COR-L47 (cell line): ENCODE measurements around the gene RCOR3.
"Not testable (repeated sequence)": the region's sequence is repeated elsewhere in the genome, so short reads cannot be mapped to it uniquely, and the experiment has no call there.

Source experiments
- DNase-seq: peaks from one replicate; lab custom pipeline; 2025; lab: John Stamatoyannopoulos, UW

Gene RCOR3

DNA sequence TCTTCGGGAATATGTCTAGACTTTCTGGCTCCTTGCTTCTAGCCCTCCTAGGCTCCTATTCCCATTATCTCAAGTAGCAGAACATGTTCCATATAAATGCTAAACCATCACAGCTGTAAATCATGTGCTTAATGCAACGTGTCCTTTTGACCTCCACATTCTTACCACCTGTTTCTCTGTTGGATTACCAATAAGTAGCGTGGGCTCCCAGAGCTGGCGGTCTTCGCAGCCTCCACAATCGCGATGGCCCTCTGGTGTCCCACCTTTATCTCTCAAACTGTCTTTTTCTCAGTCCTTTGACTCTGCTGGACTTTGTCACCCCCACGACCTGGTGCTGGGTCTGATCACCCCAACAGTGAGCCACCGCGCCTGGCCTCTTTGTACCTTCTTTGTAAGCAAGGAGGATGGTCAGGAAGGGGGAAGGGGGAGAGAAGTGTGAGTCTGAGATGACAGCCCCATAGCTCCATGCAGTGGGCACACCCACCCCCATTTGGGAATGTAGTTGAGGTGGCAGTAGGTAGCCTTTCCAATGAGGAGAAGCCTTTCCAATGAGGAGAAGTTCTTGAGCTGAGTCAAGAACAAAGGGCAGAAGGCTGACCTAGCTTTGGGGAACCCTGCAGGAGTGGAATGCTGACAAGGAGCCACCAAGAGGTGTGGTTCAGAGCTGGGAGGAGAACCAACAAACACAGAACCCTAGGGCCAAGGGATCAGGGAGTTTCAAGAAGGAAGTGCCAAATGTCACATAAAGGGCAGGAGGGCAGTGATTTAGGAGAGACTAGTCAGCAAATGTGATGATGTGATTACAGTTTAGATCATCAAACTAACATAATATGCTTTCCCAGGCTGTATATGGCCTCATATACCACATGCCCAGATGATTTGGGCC is 81.7 kb downstream of the RCOR3 start:
- DNase-seq = no peak

DNA sequence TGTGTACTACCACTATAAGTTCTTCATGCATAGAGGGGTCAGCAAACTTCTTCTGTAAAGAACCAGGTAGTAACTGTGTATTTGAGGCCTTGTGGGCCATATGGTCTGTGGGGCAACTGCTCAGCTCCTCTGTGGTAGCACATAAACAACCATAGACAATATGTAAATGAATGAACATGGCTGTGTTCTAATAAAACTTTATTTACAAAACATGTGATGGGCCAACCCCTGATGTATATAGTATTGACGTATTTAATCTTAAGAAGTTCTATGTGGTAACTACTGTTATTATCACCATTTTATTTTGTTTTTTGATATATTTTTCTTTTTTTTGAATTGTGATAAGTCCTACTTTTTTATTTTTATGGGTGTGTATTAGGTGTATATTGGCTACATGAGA is 82.8 kb downstream of the RCOR3 start:
- DNase-seq = no peak

DNA sequence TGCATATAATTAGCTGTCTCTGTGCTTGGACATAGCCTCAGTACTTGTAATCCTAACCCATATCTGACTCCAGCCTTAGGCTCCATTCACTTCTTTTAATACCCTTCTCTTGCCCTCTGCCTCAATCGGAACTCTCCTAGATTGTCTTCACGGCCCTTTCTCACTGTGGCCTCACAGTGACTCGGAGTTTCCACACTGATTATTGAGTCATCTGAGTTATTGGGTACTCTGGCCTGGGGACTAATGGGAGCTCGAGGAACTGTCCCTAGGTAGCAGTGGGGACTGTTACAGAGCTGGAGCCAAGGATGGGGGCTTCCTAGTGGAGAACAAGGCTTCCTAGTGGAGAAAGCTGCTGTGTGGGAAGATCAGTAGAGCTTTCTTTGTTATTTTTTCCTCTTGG is 84.4 kb downstream of the RCOR3 start:
- no peak for DNase-seq

DNA sequence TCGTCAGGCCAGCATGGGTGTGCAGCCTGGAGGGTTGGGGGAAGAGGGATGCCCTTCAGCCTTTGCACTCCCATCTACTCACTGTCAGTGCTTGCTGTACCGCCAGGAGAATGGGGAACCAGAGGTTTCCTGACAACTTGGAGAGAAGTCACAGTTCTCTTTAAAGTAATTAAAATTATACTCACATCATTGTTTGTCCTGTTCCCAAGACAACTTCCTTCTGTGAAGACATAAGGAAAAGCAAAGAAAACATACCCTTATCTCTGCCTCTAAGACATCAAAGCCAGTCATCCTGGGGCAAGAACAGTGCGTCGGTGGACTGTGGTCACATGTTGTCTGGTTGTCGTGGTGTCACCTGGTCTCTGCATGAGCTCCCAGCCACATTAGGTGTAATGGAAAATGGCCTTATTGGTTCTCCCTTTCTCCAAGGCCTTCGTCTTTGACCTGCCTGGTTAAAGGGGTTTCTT is 85.0 kb downstream of the RCOR3 start:
- no peak for DNase-seq

DNA sequence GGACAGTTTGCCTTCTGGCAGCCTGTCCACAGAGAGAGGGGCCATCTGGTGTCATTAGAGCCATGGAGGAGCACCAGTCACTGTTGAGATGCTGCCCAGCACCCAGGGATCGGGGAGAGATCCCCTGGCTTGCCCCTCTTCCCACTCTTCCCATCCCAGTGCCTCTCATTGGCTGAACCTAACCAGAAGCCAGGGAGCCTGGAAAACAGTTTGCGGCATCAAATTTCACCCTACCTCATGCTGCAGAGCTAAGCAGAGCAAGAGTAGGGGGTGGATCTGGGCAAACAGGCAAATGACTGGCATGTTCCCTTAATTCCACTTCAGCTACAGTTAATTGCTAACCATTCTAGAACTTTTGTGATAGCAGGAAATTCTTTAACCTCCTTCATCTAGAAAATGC is 86.6 kb downstream of the RCOR3 start:
- DNase-seq = no peak

DNA sequence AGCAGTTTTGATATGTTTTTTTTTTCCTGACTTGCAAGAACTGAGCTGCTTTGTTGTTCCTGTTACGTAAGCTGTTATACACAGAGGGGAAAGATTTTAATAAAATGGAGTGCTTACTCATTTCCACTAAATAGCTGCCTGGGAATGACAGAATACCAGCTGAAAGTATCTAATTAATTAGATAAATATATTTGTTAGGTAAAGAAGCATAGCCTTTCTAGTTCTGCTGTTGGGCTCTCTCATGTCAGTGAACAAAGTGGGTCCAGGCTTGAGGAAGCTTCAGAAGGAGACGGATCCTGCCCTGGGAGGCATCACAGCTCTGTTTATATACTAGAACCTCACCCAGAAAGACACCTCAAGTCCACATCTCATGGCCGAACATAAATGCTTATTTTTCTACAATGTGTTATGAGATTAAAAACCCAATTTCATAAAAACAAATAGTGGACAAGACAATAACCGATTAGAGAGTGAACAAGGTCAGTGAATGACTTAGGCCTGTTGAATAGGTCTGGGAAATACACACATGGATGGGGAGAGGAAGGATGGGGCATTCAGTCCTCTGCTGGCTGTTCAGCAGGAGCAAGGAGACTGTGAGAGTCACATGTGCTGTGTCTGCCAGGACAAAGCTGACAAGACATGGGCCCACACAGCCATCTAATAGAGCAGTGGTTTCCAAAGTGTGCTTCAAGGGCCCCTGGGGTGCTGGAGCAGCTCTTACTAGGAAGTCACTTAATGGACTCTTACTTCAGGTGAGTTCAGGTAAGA is 88.1 kb downstream of the RCOR3 start:
- DNase-seq = no peak

DNA sequence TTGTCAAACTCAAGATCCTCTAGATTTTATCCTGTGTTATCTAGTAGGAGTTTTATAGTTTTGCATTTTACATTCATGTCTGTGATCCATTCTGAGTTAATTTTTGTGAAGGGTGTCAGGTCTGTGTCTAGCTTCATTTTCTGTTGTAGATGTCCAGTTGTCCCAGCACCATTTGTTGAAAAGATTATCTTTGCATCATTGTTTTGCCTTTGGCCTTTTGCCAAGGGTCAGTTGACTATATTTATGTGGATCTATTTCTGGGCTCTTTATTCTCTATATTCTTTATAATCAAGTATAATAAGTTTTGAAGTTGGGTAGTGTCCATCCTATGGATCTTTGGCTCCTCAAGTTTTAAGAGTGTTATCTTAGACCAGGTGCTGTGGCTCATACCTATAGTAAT is 89.4 kb downstream of the RCOR3 start:
- no peak for DNase-seq

DNA sequence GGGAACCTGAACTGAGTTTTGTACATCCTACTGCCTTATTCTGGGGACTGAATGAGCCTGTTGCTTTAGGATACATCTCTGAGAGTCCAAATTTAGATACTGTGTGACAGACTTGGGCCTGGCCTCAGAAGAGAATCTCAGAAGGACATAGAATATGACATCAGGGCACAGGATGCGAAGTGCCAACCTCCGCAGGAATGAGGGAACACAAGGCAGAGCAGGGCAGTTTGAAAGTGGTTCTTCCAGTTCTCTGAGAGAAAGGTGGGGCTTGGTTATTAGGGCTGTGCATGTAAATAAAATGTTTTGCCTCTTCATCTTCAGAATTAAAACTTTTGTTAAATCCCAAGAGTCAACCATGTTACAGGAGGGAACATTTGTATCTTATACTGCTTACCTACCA is 90.6 kb downstream of the RCOR3 start:
- DNase-seq = no peak

DNA sequence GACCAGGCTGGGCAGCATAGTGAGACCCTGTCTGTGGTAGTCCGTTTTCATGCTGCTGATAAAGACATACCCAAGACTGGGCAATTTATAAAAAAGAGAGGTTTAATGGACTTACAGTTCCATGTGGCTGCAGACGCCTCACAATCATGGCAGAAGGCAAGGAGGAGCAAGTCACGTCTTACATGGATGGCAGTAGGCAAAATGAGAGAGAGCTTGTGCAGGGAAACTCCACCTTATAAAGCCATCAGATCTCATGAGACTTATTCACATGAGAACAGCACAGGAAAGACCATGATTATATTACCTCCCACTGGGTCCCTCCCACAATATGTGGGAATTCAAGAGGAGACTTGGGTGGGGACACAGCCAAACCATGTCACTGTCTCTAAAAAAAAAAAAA is 92.9 kb downstream of the RCOR3 start:
- not testable (repeated sequence) for DNase-seq

DNA sequence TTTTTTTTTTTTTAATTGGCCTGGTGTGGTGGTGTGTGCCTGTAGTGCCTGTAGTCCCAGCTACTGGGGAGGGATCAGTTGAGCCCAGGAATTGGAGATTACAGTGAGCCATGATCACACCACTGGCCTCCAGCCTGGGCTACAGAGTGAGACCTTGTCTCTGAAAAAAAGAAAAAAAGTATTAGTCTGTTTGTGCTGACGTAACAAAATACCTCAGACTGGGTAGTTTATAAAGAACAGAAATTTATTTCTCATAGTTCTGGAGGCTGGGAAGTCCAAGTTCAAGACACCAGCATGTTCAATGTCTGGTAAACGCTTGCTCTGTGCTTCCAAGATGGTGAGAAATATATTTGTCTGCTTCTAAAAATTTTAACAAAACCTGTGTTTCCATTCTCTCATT is 93.3 kb downstream of the RCOR3 start:
- DNase-seq = no peak

DNA sequence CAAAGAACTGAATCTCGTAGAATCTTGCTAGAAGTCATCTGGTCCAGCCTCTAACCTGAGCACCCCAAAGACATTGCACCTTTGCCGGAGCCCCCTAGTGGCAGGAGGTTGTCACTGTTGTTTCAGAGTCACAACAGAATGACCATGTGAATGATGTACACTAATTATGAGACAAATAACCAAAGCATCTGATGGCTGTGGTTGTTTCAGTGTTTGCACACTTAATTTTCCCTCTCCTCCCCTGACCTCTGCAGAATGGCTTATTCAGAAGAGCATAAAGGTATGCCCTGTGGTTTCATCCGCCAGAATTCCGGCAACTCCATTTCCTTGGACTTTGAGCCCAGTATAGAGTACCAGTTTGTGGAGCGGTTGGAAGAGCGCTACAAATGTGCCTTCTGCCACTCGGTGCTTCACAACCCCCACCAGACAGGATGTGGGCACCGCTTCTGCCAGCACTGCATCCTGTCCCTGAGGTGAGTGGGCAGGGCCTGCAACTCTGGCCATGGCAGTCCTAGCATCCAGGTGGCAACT is 93.9 kb downstream of the RCOR3 start:
- DNase-seq = no peak

DNA sequence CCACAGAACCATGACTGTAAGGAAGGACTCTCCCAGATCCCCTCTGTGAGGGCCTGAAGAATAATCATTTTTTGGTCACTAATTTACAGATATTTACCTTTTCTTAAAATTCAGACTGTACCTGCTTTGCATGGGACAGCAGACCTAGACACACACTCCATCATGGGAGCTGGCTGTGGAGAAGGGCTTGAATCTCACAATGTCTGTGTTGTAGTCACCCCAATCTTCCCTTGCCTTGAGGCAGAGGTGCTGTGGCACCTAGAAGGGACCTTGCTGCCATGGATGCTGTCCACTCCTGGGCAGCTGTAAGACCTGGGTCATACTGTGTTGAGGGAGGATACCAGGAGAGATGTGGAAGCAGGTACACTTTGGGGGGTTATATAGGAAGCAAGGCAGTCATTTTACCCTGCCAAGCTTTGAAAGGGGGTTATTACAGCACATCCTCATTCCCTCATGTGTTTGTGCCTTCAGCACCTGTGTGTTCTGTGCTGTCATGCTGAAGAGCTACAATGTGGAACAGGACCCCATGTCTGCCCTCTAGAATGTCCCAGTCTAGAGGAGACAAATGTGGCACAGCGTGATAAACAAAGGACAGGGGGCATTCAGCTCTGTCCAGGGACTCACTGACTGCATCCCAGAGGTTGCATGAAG is 94.5 kb downstream of the RCOR3 start:
- DNase-seq = no peak

DNA sequence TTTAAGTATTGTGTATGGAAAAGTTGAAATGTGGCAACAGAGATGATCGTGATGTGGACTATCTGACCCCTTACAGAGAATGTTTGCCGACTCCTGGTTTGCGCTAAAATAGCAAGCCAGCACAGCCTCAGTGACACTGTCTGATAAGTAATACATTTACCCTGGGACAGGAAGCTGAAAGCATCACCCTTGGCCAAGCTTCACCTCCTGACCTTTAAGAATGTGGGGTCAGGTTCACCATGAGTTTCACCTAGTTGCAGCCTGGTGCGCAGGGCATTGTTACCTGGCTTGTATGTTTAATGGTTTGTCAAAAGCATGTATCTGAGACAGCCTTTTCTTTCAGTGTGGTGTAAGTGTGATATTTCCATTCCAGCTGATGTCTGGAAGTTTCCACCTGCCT is 96.7 kb downstream of the RCOR3 start:
- DNase-seq = no peak

DNA sequence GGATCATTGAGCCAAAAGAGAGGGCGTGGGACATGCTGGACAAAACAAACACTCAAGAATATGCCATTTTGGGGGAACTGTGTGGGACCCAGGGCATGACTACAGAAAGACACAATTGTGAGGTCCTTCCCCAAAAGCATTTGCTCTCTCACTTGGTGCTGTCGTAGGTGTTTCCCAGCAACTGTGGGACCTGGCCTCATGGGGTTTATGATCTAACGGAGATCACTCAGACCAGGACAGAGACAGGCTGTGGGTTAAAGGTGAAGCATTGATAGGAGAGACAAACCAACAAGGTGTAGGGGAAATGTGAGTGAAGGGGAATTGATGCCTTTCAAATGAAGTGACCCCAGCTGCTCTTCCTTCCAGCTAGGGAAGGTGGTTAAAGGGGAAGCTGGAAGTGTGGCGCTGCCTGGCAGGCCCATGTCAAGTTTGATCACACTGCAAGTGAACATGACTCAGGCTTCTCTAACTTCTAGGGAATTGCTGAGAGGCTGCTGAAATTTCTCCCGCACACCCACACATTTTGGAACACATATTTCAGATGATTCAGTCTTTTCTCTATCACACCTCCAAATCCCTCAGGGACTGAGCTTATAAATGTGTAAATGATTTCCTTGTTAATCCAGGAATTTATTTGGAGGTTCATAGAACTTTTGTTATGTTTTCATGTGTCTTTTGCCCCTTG is 97.7 kb downstream of the RCOR3 start:
- DNase-seq = no peak

DNA sequence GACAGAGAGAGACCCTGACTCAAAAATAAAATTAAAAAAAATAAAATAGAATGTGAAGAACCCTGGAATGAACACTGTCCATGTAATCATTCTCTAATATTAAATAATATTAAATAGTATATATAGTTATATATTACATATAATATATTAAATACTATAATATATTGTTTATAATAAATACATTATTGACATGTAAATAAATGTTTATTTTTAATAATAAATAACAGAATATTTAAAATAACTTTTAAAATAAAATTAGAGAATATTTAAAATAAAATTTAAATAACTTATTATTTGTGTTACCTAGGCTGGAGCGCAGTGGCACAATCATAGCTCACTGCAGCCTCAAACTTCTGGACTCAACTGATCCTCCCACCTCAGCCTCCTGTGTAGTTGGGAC is 99.5 kb downstream of the RCOR3 start:
- DNase-seq = no peak

DNA sequence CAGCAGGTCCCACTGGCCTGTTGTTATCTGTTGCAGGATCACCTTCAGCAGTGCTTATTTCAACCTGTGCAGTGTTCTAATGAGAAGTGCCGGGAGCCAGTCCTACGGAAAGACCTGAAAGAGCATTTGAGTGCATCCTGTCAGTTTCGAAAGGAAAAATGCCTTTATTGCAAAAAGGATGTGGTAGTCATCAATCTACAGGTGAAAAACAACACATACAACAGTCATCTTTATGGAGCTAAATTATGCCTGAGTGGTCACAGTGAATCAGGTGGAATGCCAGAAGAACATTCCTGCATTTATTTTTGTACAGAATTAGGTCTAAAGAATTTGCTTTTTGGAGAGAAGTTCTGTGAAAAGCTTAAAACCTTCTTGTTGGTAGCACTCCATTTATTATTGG is 100.7 kb downstream of the RCOR3 start:
- DNase-seq = no peak

DNA sequence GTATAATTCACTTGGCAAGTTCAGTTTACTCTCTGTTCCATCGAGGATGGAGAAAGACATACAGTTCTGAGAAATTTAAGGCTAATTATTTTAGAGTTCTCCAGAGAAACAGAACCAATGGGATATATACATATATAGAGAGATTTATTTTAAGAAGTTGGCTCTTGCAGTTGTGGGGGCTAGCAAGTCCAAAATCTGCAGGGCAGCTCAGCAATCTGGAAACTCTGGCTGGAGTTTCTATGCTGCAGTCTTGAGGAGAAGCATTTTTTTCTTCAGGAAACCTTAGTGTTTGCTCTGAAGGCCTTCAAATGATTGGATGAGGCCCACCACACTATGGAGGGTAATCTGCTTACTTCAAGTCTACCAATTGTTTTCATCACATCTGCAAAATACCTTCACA is 102.0 kb downstream of the RCOR3 start:
- no peak for DNase-seq
